ENCODE results near the gene ATG13. TPM values are rescaled to one million over a fixed set of nuclear protein-coding genes. Genes with fewer than 3 reads are reported as not detected.
A peak's percentile ranks its signal among the peaks of the same experiment; 100 is the strongest.

ATG13 gene
- total RNA-seq, 5 donors from 2014 or later (not counting 1 experiment from before 2014, with no cell fraction given): 91.8 to 115 (median 102) TPM

GRCh38 chr11:46677169-46677568 is 59.8 kb downstream of the ATG13 start:
- CTCF ChIA-PET: no interaction called here
- Histone ChIP-seq H3K4me3 (ENCODE audit: control insufficient read depth in 1 of 2, extremely low read depth in 1 of 2, low read length in 1 of 2) (no peak overlapping the region), H3K36me3 (ENCODE audit: control insufficient read depth in 2 of 2, extremely low read depth in 1 of 2, insufficient read depth in 1 of 2, low read length in 1 of 2) (peaks cover 21 to 66% of the 10 kb centered on the region in 2 donors), H3K27ac (ENCODE audit: low read length) (no peak overlapping the region), H3K9me3 (no peaks in the 10 kb centered on the region), H3K27me3 (replicated peaks in 1 of 2; ENCODE audit: control insufficient read depth in 2 of 2, extremely low read depth in 1 of 2, insufficient read depth in 2 of 2, low read length in 1 of 2) (no peaks in the 10 kb centered on the region), H3K4me1 (ENCODE audit: control insufficient read depth in 1 of 2, extremely low read depth in 1 of 2, insufficient read depth in 2 of 2, low read length in 2 of 2) (peaks cover 44 to 58% of the 10 kb centered on the region in 2 experiments)
- DNase-seq: no peak
- POLR2A ChIA-PET: no interaction called here
- peaks cover 49 to 57% (median 56%) of the 10 kb centered on the region in 3 donors for H3K4me1 Mint-ChIP-seq
- no peaks in the 10 kb centered on the region for H3K9me3 Mint-ChIP-seq
- H3K27me3 Mint-ChIP-seq: no peaks in the 10 kb centered on the region
- WGBS (ENCODE audit: insufficient coverage): 92% methylated on average over 7 of the region's 8 CpGs
- peak overlapping the region; percentile 40 to 72 for H3K27ac Mint-ChIP-seq
- peaks cover 36% of the 10 kb centered on the region for H3K36me3 Mint-ChIP-seq
- ATAC-seq (replicated peaks in 1 of 4): no peak
- peak overlapping the region in 1 of 3 donors; percentile 13 for H3K4me3 Mint-ChIP-seq

GRCh38 chr11:46677991-46678740 is 60.8 kb downstream of the ATG13 start:
- Histone ChIP-seq H3K36me3 (ENCODE audit: control insufficient read depth in 2 of 2, extremely low read depth in 1 of 2, insufficient read depth in 1 of 2, low read length in 1 of 2) (peaks cover 21 to 63% of the 10 kb centered on the region in 2 donors), H3K9me3 (no peaks in the 10 kb centered on the region), H3K27ac (ENCODE audit: low read length) (no peak overlapping the region), H3K4me1 (ENCODE audit: control insufficient read depth in 1 of 2, extremely low read depth in 1 of 2, insufficient read depth in 2 of 2, low read length in 2 of 2) (peaks cover 34 to 48% of the 10 kb centered on the region in 2 experiments), H3K27me3 (replicated peaks in 1 of 2; ENCODE audit: control insufficient read depth in 2 of 2, extremely low read depth in 1 of 2, insufficient read depth in 2 of 2, low read length in 1 of 2) (no peaks in the 10 kb centered on the region), H3K4me3 (ENCODE audit: control insufficient read depth in 1 of 2, extremely low read depth in 1 of 2, low read length in 1 of 2) (no peak overlapping the region)
- DNase-seq (no peak), ATAC-seq (replicated peaks in 1 of 4) (no peak)
- Mint-ChIP-seq H3K4me3 (no peak overlapping the region), H3K4me1 (peaks cover 39 to 47% (median 46%) of the 10 kb centered on the region in 3 donors), H3K27ac (peak overlapping the region; percentile 52 to 55), H3K27me3 (no peaks in the 10 kb centered on the region), H3K36me3 (peaks cover 29% of the 10 kb centered on the region), H3K9me3 (no peaks in the 10 kb centered on the region)
- CTCF ChIA-PET: no interaction called here
- POLR2A ChIA-PET: no interaction called here
- 92% methylated on average over 5 of the region's 10 CpGs for WGBS (ENCODE audit: insufficient coverage)

GRCh38 chr11:46678741-46679130 is 61.4 kb downstream of the ATG13 start:
- Histone ChIP-seq H3K9me3 (no peaks in the 10 kb centered on the region), H3K27ac (ENCODE audit: low read length) (no peak overlapping the region), H3K4me3 (ENCODE audit: control insufficient read depth in 1 of 2, extremely low read depth in 1 of 2, low read length in 1 of 2) (no peak overlapping the region), H3K36me3 (ENCODE audit: control insufficient read depth in 2 of 2, extremely low read depth in 1 of 2, insufficient read depth in 1 of 2, low read length in 1 of 2) (peaks cover 21 to 57% of the 10 kb centered on the region in 2 donors), H3K4me1 (ENCODE audit: control insufficient read depth in 1 of 2, extremely low read depth in 1 of 2, insufficient read depth in 2 of 2, low read length in 2 of 2) (peaks cover 30 to 43% of the 10 kb centered on the region in 2 experiments), H3K27me3 (replicated peaks in 1 of 2; ENCODE audit: control insufficient read depth in 2 of 2, extremely low read depth in 1 of 2, insufficient read depth in 2 of 2, low read length in 1 of 2) (no peaks in the 10 kb centered on the region)
- peaks cover 34 to 41% (median 40%) of the 10 kb centered on the region in 3 donors for H3K4me1 Mint-ChIP-seq
- DNase-seq: no peak
- no peak overlapping the region for H3K27ac Mint-ChIP-seq
- H3K36me3 Mint-ChIP-seq: peaks cover 26% of the 10 kb centered on the region
- H3K27me3 Mint-ChIP-seq: no peaks in the 10 kb centered on the region
- no peak for ATAC-seq (replicated peaks in 1 of 4)
- H3K4me3 Mint-ChIP-seq: no peak overlapping the region
- H3K9me3 Mint-ChIP-seq: no peaks in the 10 kb centered on the region
- ChIA-PET CTCF (no interaction called here), POLR2A (no interaction called here)
- WGBS (ENCODE audit: insufficient coverage): 93% methylated on average over 9 of the region's 9 CpGs

GRCh38 chr11:46679241-46680163 is 62.1 kb downstream of the ATG13 start:
- Mint-ChIP-seq H3K4me3 (no peak overlapping the region), H3K27me3 (no peaks in the 10 kb centered on the region), H3K9me3 (no peaks in the 10 kb centered on the region), H3K36me3 (peaks cover 25% of the 10 kb centered on the region), H3K27ac (no peak overlapping the region), H3K4me1 (peaks cover 27 to 35% (median 32%) of the 10 kb centered on the region in 3 donors)
- no peaks in the 10 kb centered on the region for H3K9me3 ChIP-seq
- no peaks in the 10 kb centered on the region for H3K27me3 ChIP-seq (replicated peaks in 1 of 2; ENCODE audit: control insufficient read depth in 2 of 2, extremely low read depth in 1 of 2, insufficient read depth in 2 of 2, low read length in 1 of 2)
- DNase-seq (no peak), ATAC-seq (replicated peaks in 1 of 4) (no peak)
- H3K4me1 ChIP-seq (ENCODE audit: control insufficient read depth in 1 of 2, extremely low read depth in 1 of 2, insufficient read depth in 2 of 2, low read length in 2 of 2): peaks cover 22 to 35% of the 10 kb centered on the region in 2 experiments
- ChIA-PET CTCF (no interaction called here), POLR2A (no interaction called here)
- peaks cover 21 to 62% of the 10 kb centered on the region in 2 donors for H3K36me3 ChIP-seq (ENCODE audit: control insufficient read depth in 2 of 2, extremely low read depth in 1 of 2, insufficient read depth in 1 of 2, low read length in 1 of 2)
- H3K4me3 ChIP-seq (ENCODE audit: control insufficient read depth in 1 of 2, extremely low read depth in 1 of 2, low read length in 1 of 2): no peak overlapping the region
- no peak overlapping the region for H3K27ac ChIP-seq (ENCODE audit: low read length)
- WGBS (ENCODE audit: insufficient coverage): 96% methylated on average over 23 of the region's 26 CpGs

- no peaks in the 10 kb centered on the region for H3K9me3 ChIP-seq
- H3K27ac ChIP-seq (ENCODE audit: low read length): no peak overlapping the region
- H3K4me1 ChIP-seq (ENCODE audit: control insufficient read depth in 1 of 2, extremely low read depth in 1 of 2, insufficient read depth in 2 of 2, low read length in 2 of 2): peaks cover 14 to 27% of the 10 kb centered on the region in 2 experiments
- DNase-seq (no peak), ATAC-seq (replicated peaks in 1 of 4) (no peak)
- WGBS (ENCODE audit: insufficient coverage): 97% methylated on average over 10 of the region's 21 CpGs
- H3K27ac Mint-ChIP-seq: no peak overlapping the region
- H3K4me1 Mint-ChIP-seq: peaks cover 19 to 28% (median 25%) of the 10 kb centered on the region in 3 donors
- H3K9me3 Mint-ChIP-seq: no peaks in the 10 kb centered on the region
- peaks cover 23% of the 10 kb centered on the region for H3K36me3 Mint-ChIP-seq
- no peaks in the 10 kb centered on the region for H3K27me3 ChIP-seq (replicated peaks in 1 of 2; ENCODE audit: control insufficient read depth in 2 of 2, extremely low read depth in 1 of 2, insufficient read depth in 2 of 2, low read length in 1 of 2)
- H3K4me3 Mint-ChIP-seq: no peak overlapping the region
- ChIA-PET POLR2A (no interaction called here), CTCF (no interaction called here)
- H3K36me3 ChIP-seq (ENCODE audit: control insufficient read depth in 2 of 2, extremely low read depth in 1 of 2, insufficient read depth in 1 of 2, low read length in 1 of 2): peaks cover 21 to 64% of the 10 kb centered on the region in 2 donors
- H3K27me3 Mint-ChIP-seq: no peaks in the 10 kb centered on the region
- no peak overlapping the region for H3K4me3 ChIP-seq (ENCODE audit: control insufficient read depth in 1 of 2, extremely low read depth in 1 of 2, low read length in 1 of 2)
Measured at GRCh38 chr11:46680164-46680760, 62.9 kb downstream of the ATG13 start.

- H3K4me1 ChIP-seq (ENCODE audit: control insufficient read depth in 1 of 2, extremely low read depth in 1 of 2, insufficient read depth in 2 of 2, low read length in 2 of 2): peaks cover 9 to 22% of the 10 kb centered on the region in 2 experiments
- no peak overlapping the region for H3K27ac Mint-ChIP-seq
- 96% methylated on average over 13 of the region's 22 CpGs for WGBS (ENCODE audit: insufficient coverage)
- no peaks in the 10 kb centered on the region for H3K27me3 Mint-ChIP-seq
- H3K36me3 Mint-ChIP-seq: peaks cover 23% of the 10 kb centered on the region
- H3K4me3 Mint-ChIP-seq: no peak overlapping the region
- no peaks in the 10 kb centered on the region for H3K9me3 Mint-ChIP-seq
- peaks cover 21 to 65% of the 10 kb centered on the region in 2 donors for H3K36me3 ChIP-seq (ENCODE audit: control insufficient read depth in 2 of 2, extremely low read depth in 1 of 2, insufficient read depth in 1 of 2, low read length in 1 of 2)
- H3K27ac ChIP-seq (ENCODE audit: low read length): no peak overlapping the region
- no peaks in the 10 kb centered on the region for H3K27me3 ChIP-seq (replicated peaks in 1 of 2; ENCODE audit: control insufficient read depth in 2 of 2, extremely low read depth in 1 of 2, insufficient read depth in 2 of 2, low read length in 1 of 2)
- POLR2A ChIA-PET: no interaction called here
- CTCF ChIA-PET: no interaction called here
- H3K4me1 Mint-ChIP-seq: peaks cover 13 to 22% (median 19%) of the 10 kb centered on the region in 3 donors
- H3K9me3 ChIP-seq: no peaks in the 10 kb centered on the region
- ATAC-seq (replicated peaks in 1 of 4): no peak
- H3K4me3 ChIP-seq (ENCODE audit: control insufficient read depth in 1 of 2, extremely low read depth in 1 of 2, low read length in 1 of 2): no peak overlapping the region
- DNase-seq: no peak
Measured at GRCh38 chr11:46680815-46681214, 63.5 kb downstream of the ATG13 start.
